Activated CD8-positive, alpha-beta T cell treated with anti-CD3 and anti-CD28 coated beads, Interleukin-2, amount 10 ng/mL, durations not matched to agents 7 days and 5 days (primary cell): Measurements from ENCODE around the gene SNTG2. TPM values are rescaled to one million over a fixed set of nuclear protein-coding genes. Genes with fewer than 3 reads are reported as not detected.

ENCODE experiments used
- ATAC-seq: fragments of 150-1000 bp; cut with Tn5 transposase; one replicate; pipeline ENCODE4 v1.10.0; 2021; ENCODE audit warnings: moderate library complexity
- CTCF ChIA-PET: fragments of 350-600 bp; sonication (Branson Sonifier 250); formaldehyde crosslinking; loops from one replicate; lab custom pipeline; 2021; ENCODE audit warnings: antibody characterized with exemption; lab: Charles Lee
- POLR2A ChIA-PET: fragments of 350-600 bp; sonication (Branson Sonifier 250); formaldehyde crosslinking; loops from one replicate; lab custom pipeline; 2021; ENCODE audit warnings: antibody characterized with exemption; lab: Charles Lee
- DNase-seq: peaks from one replicate; pipeline ENCODE4 v3.0.0-alpha.2; 2020
- H3K27ac Mint-ChIP-seq: one replicate; pipeline ENCODE4 v1.8.0; 2021; ENCODE audit warnings: mild to moderate bottlenecking, mixed read lengths
- H3K27me3 Mint-ChIP-seq: one replicate; pipeline ENCODE4 v1.8.0; 2021; ENCODE audit warnings: low read depth, mixed read lengths
- H3K36me3 Mint-ChIP-seq: one replicate; pipeline ENCODE4 v1.8.0; 2021; ENCODE audit warnings: low read depth, mixed read lengths
- H3K4me1 Mint-ChIP-seq: one replicate; pipeline ENCODE4 v1.8.0; 2021; ENCODE audit warnings: low read depth, mixed read lengths
- H3K4me3 Mint-ChIP-seq: one replicate; pipeline ENCODE4 v1.8.0; 2021; ENCODE audit warnings: mild to moderate bottlenecking, mixed read lengths
- H3K9me3 Mint-ChIP-seq: one replicate; pipeline ENCODE4 v1.8.0; 2022; ENCODE audit warnings: mixed read lengths; ENCODE audit not compliant: insufficient read depth
- total RNA-seq, 2 experiments: library from RNA; stranded (reverse); gene quantifications; one replicate each; pipeline ENCODE4 v1.2.3, GENCODE V29; 2021

SNTG2 gene
- total RNA-seq, 2 experiments from 2014 or later, result 1.6 to 2.5 TPM

DNA sequence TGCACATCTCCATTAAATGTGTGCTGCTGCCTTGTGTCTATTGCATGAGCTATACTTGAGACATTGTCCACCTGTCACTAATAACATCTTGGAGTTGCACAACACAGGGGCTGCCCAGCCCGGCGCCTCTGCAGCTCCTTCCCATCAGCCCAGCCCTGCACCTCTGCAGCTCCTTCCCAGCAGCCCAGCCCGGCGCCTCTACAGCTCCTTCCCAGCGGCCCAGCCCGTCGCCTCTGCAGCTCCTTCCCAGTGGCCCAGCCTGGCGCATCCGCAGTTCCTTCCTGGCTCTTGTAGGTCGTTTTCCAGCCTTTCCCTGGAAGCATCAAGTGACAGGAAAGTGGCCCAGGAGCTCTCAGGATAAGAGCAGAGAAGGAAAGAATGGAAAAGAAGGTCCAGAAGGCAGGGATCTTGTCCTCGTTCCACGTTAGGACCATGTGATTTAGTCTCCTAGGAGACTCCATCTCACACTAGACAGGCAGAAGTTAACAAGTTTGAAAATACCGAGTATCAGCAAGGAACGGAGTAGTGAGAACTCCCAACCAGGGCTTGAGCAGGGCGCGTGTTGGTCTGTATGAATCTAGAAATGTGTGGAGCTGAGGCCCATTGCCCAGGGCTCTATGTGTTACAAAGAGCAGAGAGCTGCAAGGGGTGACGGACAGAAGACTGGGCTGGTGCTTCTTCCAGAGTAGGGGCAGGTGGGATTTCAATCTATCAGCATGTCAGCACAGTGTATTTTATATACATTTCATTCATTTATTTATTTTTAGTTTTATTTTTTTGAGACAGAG lies 346.9 kb downstream of the SNTG2 start:
- Mint-ChIP-seq H3K27me3 (no peaks in the 10 kb centered on the region), H3K4me3 (no peak overlapping the region), H3K9me3 (no peaks in the 10 kb centered on the region), H3K27ac (no peak overlapping the region), H3K4me1 (no peaks in the 10 kb centered on the region), H3K36me3 (no peaks in the 10 kb centered on the region)
- DNase-seq (no peak), ATAC-seq (no peak)
- CTCF ChIA-PET, result no interaction called here
- POLR2A ChIA-PET, result no interaction called here

DNA sequence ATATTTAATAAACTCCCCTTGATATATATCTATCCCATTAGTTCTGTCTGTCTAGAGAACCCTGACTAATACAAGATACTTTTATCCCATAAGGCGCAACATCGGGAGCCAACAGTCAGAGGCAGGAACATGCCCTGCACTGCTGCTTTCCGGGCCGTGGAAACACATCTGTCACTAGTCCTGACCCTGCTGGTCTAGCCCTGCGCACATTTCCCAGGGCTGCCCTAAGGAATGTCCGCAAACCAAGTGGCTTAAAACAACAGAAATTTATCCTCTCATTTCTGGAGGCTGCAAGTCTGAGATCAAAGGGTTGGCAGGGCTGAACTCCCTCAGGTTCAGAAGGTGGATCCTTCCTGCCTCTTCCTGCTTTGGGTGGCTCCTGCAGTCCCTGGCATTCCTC lies 348.4 kb downstream of the SNTG2 start:
- DNase-seq (no peak), ATAC-seq (no peak)
- H3K27me3 Mint-ChIP-seq, result peaks cover 4% of the 10 kb centered on the region
- no peaks in the 10 kb centered on the region for H3K4me1 Mint-ChIP-seq
- no peaks in the 10 kb centered on the region for H3K36me3 Mint-ChIP-seq
- no peak overlapping the region for H3K27ac Mint-ChIP-seq
- POLR2A ChIA-PET, result interaction anchor here (0.8 kb wide), 1 partner anchor 11 kb away, joined by 3 read pairs; no protein-coding TSS in a partner anchor
- no peak overlapping the region for H3K4me3 Mint-ChIP-seq
- H3K9me3 Mint-ChIP-seq, result no peaks in the 10 kb centered on the region
- CTCF ChIA-PET, result no interaction called here

DNA sequence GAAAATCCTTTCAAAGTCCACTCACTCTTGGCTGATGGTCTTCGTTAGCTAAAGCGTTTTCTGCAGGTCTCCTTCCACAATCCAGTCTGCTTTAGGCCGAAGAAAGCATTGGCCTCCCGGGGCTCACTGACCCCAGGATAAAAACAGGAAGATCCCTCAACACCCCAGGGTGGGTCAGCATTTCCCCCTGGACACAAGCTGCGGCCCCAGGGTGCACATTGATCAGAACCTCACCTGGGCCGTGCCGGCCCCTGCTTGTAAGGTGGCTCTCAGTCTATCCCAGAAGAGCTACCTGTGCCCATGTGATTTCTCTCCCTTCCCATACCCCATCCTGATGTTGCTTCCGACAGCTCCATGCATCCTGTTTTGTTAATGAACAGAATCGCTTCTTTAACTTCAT lies 349.6 kb downstream of the SNTG2 start:
- DNase-seq, result no peak
- no peaks in the 10 kb centered on the region for H3K9me3 Mint-ChIP-seq
- H3K4me1 Mint-ChIP-seq, result no peaks in the 10 kb centered on the region
- no peak overlapping the region for H3K27ac Mint-ChIP-seq
- POLR2A ChIA-PET, result no interaction called here
- CTCF ChIA-PET, result no interaction called here
- peaks cover 4% of the 10 kb centered on the region for H3K27me3 Mint-ChIP-seq
- ATAC-seq, result no peak
- no peak overlapping the region for H3K4me3 Mint-ChIP-seq
- H3K36me3 Mint-ChIP-seq, result no peaks in the 10 kb centered on the region

- Mint-ChIP-seq H3K9me3 (no peaks in the 10 kb centered on the region), H3K36me3 (no peaks in the 10 kb centered on the region), H3K27me3 (peaks cover 4% of the 10 kb centered on the region), H3K4me1 (no peaks in the 10 kb centered on the region), H3K27ac (no peak overlapping the region), H3K4me3 (no peak overlapping the region)
- ATAC-seq, result no peak
- CTCF ChIA-PET, result no interaction called here
- DNase-seq, result no peak
- POLR2A ChIA-PET, result no interaction called here
These were observed 350.4 kb downstream of the SNTG2 start for GRCh38 chr2:1301056-1301455.

DNA sequence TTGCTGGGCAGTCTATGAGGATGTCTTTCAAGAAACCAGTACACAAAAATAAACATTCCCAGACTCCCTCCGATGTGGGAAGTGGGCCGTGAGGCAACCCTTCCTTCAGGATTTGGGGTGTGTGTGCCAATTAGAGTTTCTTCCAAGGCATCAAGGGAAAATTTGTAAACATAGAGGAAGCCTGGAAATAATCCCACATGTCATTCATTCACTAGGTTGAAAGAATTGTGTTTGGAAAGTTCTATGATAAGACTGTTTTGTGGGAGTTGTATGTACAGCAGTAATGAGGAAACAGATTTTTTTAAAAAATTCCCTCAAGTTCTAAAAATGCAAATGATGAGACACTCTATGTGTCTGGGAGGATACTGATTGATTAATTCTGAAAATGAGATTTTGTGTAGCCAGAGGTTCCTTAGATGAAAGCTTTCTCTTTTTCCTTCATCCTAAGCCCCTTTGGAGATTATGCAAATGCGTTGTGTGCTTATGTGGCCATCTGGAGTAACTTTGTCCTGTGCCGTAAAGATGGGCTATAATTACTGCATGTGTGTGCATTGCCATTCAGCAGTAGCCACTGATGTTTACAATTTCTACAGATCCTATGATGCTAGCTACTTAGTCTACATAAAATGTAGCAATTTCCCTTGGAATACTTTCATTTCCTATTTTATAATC lies 354.8 kb downstream of the SNTG2 start:
- H3K27ac Mint-ChIP-seq, result no peak overlapping the region
- no peak overlapping the region for H3K4me3 Mint-ChIP-seq
- H3K4me1 Mint-ChIP-seq, result no peaks in the 10 kb centered on the region
- no peaks in the 10 kb centered on the region for H3K36me3 Mint-ChIP-seq
- H3K27me3 Mint-ChIP-seq, result peaks cover 4% of the 10 kb centered on the region
- DNase-seq (no peak), ATAC-seq (no peak)
- POLR2A ChIA-PET, result no interaction called here
- H3K9me3 Mint-ChIP-seq, result no peaks in the 10 kb centered on the region
- CTCF ChIA-PET, result interaction anchor here (0.9 kb wide), 1 partner anchor 591 kb away, joined by 4 read pairs; no protein-coding TSS in a partner anchor

- Mint-ChIP-seq H3K4me3 (no peak overlapping the region), H3K36me3 (no peaks in the 10 kb centered on the region), H3K4me1 (no peaks in the 10 kb centered on the region), H3K9me3 (no peaks in the 10 kb centered on the region), H3K27ac (no peak overlapping the region), H3K27me3 (peaks cover 4% of the 10 kb centered on the region)
- ChIA-PET POLR2A (no interaction called here), CTCF (interaction anchor here (0.9 kb wide), 1 partner anchor 591 kb away, joined by 4 read pairs; no protein-coding TSS in a partner anchor)
- ATAC-seq (no peak), DNase-seq (no peak)
These were observed 355.5 kb downstream of the SNTG2 start for GRCh38 chr2:1306014-1306686.

GRCh38 chr2:1306687-1307516 lies 356.3 kb downstream of the SNTG2 start:
- Mint-ChIP-seq H3K27ac (no peak overlapping the region), H3K4me3 (no peak overlapping the region), H3K9me3 (no peaks in the 10 kb centered on the region), H3K36me3 (no peaks in the 10 kb centered on the region), H3K27me3 (peaks cover 4% of the 10 kb centered on the region), H3K4me1 (no peaks in the 10 kb centered on the region)
- ChIA-PET CTCF (no interaction called here), POLR2A (no interaction called here)
- ATAC-seq (no peak), DNase-seq (no peak)

DNA sequence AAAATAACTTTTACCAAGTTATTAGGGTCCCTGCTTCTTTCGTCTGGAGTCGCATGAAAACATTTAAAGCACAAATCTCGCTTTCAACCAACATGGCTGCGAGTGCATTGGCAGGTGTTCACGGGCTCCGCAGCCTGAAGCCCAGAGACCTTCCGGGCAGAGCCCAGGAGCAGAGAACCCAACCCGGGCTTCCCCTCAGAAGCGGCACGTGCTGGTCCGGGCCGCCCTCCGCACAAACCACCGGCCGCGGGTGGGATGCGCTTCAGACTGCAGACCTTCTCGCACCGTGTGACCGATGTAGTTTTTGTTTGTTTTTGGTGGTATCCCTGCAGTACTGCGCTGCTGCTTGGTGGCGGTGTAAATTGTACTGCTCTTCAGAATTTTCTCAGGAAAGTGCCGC lies 357.0 kb downstream of the SNTG2 start:
- no peaks in the 10 kb centered on the region for H3K9me3 Mint-ChIP-seq
- H3K4me1 Mint-ChIP-seq, result no peaks in the 10 kb centered on the region
- no peaks in the 10 kb centered on the region for H3K36me3 Mint-ChIP-seq
- peaks cover 4% of the 10 kb centered on the region for H3K27me3 Mint-ChIP-seq
- H3K4me3 Mint-ChIP-seq, result no peak overlapping the region
- H3K27ac Mint-ChIP-seq, result no peak overlapping the region
- DNase-seq (no peak), ATAC-seq (no peak)
- POLR2A ChIA-PET, result no interaction called here
- CTCF ChIA-PET, result no interaction called here

DNA sequence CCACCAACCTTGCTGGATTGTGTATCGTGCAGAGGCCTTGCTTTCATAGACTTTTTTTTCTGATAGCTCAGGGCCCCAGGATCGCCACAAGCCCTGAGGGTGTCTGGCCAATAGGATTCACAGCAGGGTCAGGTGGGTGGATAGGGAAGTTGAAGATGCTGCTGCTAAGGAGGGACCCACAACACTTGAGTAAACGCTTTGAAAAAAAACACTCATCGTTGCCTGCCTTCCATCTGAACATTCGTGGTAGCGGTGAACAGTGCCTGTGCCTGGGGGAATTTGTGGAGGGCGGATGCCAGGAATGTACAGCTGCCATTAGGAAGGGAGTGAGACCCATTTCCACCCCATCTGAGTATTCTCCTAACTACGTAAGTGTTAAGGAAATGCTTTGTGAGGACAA lies 358.0 kb downstream of the SNTG2 start:
- ChIA-PET POLR2A (no interaction called here), CTCF (no interaction called here)
- H3K27me3 Mint-ChIP-seq, result no peaks in the 10 kb centered on the region
- no peak overlapping the region for H3K4me3 Mint-ChIP-seq
- no peaks in the 10 kb centered on the region for H3K9me3 Mint-ChIP-seq
- DNase-seq, result no peak
- H3K4me1 Mint-ChIP-seq, result no peaks in the 10 kb centered on the region
- ATAC-seq, result no peak
- H3K27ac Mint-ChIP-seq, result no peak overlapping the region
- H3K36me3 Mint-ChIP-seq, result no peaks in the 10 kb centered on the region

GRCh38 chr2:1309507-1309906 lies 358.9 kb downstream of the SNTG2 start:
- no peaks in the 10 kb centered on the region for H3K27me3 Mint-ChIP-seq
- H3K9me3 Mint-ChIP-seq, result no peaks in the 10 kb centered on the region
- no peaks in the 10 kb centered on the region for H3K4me1 Mint-ChIP-seq
- H3K36me3 Mint-ChIP-seq, result no peaks in the 10 kb centered on the region
- ChIA-PET CTCF (no interaction called here), POLR2A (no interaction called here)
- ATAC-seq, result no peak
- DNase-seq, result no peak
- H3K27ac Mint-ChIP-seq, result no peak overlapping the region
- H3K4me3 Mint-ChIP-seq, result no peak overlapping the region

- CTCF ChIA-PET, result no interaction called here
- DNase-seq (no peak), ATAC-seq (no peak)
- Mint-ChIP-seq H3K4me1 (no peaks in the 10 kb centered on the region), H3K9me3 (no peaks in the 10 kb centered on the region), H3K27ac (no peak overlapping the region), H3K4me3 (no peak overlapping the region), H3K36me3 (no peaks in the 10 kb centered on the region), H3K27me3 (no peaks in the 10 kb centered on the region)
- POLR2A ChIA-PET, result interaction anchor here (0.5 kb wide), 1 partner anchor 11 kb away, joined by 3 read pairs; no protein-coding TSS in a partner anchor
These were observed 359.6 kb downstream of the SNTG2 start for GRCh38 chr2:1310202-1310601.
